ENCODE results near the gene C1orf122.
A peak's percentile ranks its signal among the peaks of the same experiment; 100 is the strongest.

Gene C1orf122

GRCh38 chr1:37802439-37802838 is 5.2 kb upstream of the C1orf122 start:
- DNase-seq = no peak

DNA sequence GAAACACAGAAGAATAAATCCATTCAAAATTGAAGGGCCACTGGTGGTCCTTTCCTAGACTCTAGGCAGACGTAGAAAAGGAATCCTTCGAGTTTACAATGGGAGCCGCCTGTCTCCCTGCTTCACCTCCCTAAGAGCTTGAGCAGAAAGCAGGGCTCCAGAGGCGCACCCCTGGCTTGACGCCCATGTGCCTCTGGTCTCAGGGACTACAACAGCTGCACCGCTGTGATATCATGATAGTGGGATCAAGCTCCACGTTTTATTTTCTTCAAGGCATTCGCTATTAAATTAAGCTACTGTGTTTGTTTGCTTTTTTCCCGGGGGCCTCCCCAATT is 403 bp upstream of the C1orf122 start:
- DNase-seq = no peak

DNA sequence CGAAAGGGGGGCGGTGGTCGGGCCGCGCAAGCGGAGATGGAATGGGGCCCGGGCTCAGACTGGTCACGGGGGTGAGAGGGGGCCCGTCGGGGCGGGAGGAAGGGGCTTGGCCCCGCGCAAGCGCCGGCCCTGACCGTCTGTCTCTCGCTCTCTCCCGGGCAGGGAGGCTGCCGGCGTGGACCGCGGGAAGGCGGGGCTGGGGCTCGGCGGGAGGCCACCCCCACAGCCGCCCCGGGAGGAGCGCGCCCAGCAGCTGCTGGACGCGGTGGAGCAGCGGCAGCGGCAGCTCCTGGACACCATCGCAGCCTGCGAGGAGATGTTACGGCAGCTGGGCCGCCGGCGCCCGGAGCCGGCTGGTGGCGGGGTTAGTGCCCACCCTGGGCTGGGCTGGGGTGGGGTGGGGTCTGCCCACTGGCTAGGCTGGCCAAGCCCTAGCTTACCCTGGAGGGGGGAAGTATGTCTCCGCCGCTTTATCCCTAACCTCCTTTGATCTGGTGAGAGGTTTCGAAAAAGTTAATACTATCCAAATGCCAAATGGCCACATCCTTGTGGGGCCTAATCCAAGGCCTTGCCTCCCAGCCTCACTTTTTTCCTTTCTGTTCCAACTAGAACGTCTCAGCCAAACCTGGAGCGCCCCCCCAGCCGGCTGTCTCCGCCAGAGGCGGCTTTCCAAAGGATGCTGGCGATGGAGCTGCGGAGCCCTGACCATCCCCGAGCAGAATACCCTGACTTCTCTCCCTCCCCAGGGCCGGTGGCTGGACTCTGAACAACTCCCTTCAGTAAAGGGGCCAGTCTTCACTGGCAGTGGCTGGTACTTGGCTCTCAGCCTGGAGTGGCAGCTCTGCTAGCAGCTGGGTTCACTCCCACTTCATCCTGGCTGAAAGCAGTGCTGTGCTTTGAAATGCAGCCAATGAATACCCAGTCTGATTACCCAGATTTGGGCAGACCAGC is 1.1 kb downstream of the C1orf122 start:
- DNase-seq = peak; percentile 19

DNA sequence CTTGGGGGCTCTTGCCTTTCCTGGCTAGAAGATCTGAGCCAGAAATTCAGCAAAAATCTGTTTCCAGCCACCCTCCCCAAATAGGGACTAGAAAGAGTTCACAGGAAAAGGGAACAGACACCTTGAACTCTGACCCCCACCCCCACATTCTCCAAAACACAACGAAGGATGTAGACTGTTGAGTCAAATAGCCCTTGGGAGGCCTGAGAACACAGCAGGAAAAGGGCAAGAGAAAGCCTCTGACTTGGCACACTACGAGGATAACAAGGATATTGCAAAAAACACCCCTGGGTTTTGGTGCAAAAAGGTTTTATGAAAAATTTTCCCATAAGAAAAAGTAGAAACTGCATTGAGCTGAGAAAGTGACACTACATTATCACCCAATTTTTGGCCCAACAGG is 2.4 kb downstream of the C1orf122 start:
- no peak for DNase-seq

DNA sequence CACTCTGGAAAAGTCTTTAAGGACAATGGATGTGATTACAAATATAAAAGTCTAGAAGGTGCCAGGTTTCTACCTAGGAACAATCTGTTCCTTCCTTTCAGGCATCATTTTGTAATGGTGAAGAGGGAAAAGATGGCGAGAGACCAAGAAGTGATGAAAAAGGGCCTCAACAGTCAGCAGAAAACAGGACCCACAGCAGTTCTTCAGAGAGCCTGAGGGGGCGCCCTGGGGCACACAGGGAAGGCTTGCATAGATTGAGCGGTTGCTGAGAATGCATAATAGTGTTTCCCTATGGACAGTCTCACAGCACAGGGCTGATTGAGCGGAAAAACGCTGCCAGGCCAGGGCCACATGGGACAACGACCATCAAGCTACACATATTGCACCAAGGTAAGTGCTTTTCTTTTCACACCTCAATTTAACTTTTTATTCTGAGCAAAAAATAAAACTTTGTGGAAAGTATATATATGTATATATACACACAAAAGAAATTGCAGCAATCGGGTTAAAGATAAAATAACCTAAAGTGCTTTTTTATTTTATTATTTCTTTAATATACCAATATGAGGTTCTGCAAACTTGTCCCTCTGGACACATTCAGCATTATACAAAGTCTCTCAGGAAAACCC is 3.6 kb downstream of the C1orf122 start:
- peak; percentile 62 for DNase-seq

DNA sequence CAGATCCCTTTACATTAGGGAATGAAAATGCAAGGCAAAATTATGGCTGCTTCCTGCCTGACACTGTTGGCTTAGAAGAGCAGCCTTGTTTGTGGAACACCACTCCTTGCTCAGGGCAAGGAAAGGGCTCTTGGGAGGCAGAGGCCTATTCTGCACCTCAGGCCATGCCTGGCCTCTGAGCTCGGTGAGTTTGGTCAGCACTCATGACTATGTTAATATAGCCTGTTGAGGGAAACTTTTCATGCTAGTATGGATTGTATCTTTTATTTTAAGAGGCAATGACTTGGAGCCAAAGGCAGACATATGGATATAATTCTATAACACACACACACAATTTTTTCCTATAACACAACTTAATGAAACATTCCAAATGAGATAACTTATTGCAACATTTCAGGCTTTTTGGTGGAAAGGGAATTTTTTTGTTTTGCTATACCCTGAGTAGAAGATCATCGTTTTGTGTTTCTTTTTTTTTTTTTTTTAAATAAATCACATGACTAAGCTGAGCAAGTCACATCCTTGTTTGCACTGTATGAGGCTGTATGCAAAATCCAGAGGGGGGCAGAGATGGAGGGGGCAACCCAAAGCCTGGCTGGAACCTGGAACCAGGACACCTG is 6.0 kb downstream of the C1orf122 start:
- DNase-seq = no peak

GRCh38 chr1:37814252-37814651 is 6.7 kb downstream of the C1orf122 start:
- DNase-seq = no peak

DNA sequence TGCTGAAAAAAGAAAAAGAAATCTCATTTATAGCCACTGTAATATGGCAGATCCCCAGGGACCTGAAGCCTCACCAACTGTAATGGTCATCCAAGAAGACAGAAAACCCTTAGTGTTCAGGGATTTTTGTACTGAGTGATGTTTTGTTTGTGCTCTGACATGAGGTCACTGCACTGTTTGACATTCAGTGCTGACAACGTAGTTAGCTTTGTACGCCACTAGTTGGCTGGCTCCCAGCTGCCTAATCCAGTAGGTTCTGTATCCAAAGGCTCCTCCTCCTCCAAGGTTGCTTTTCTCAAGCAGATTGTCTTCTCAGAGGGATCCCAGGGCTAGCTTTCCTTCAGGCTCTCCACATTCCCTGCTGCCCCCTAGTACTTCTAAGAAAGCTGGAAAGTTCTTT is 9.9 kb downstream of the C1orf122 start:
- DNase-seq = no peak

GRCh38 chr1:37821481-37821880 is 13.9 kb downstream of the C1orf122 start:
- DNase-seq = no peak

DNA sequence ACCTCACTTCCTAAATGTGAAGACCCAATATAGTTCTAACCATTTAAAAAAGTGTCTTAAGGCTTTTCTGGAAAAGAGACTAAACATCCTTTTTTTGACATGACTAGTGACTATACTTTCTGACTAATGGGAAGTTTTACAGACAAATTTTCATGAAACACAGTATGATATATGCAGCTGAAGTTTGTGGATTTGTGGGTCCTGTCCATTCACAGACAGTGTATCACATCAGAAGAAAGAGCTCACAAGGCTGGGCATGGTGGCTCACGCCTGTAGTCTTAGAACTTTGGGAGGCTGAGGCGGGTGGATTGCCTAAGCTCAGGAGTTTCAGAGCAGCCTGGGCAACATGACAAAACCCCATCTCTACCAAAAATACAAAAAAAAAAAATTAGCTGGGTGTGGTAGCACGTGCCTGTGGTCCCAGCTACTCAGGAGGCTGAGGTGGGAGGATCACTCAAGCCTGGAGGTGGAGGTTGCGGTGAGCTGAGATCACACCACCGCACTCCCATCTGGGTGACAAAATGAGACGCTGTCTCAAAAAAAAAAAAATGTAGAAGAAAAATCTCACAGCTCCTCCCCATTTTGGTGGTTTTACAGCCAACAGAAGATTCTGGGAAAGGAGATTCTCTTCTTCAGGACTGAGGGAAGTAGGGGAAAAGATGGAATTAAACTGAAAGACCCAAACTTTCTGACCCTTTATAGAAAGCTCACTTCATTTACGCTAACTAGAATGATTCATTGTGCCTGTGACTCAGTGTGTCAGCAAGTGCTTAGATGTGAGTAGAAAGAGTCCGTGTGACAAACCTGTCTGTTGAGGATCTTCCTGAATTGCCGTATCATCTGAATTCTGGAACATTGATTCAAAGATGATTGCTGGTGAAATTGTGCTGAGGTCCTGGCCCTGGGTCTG is 15.6 kb downstream of the C1orf122 start:
- DNase-seq = no peak

DNA sequence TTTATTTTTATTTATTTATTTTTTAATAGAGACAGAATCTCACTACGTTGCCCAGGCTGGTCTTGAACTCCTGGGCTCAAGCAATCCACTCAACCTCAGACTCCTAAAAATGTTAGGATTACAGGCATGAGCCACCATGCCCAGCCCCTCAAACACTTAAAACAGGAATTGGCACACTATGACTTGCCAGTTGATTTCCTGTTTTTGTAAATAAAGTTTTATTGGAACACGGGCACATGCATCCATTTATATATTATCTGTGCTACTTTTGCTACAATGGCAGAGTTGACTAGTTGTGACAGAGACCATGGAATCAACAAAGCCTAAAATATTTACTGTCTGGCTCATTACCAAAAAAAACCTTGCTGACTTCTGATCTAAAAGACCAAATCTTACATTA is 16.4 kb downstream of the C1orf122 start:
- no peak for DNase-seq

- DNase-seq = no peak
Measured at GRCh38 chr1:37825506-37825905, 17.9 kb downstream of the C1orf122 start.

DNA sequence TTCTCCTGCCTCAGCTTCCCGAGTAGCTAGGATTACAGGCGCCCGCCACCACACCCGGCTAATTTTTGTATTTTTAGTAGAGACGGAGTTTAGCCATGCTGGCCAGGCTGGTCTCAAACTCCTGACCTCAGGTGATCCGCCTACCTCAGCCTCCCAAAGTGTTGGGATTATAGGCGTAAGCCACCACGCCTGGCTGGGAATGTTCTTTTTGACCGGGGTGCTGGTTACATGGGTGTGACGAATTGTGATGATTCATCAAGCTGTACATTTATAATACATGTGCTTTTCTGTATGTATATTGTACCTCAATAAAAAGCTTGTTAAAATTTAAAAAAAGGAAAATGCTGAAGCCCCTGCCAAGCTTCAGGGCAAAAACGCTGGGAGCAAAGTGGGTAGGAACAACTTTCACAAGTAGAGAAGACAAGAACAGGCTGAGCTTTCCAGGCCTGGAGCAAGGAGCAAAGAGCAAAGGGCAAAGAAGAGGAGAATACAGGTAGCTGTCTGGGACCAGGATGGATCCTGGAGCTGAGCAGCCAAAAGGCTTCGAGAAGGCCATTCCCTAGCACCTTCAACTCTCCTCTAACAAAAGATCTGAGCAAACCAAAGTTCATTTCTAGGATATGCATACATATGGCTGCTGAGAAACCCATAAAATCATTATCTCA is 21.0 kb downstream of the C1orf122 start:
- DNase-seq = no peak

GRCh38 chr1:37831109-37831508 is 23.5 kb downstream of the C1orf122 start:
- DNase-seq = no peak

GRCh38 chr1:37831809-37832208 is 24.2 kb downstream of the C1orf122 start:
- no peak for DNase-seq

- DNase-seq = no peak
Measured at GRCh38 chr1:37836788-37837187, 29.2 kb downstream of the C1orf122 start.

DNA sequence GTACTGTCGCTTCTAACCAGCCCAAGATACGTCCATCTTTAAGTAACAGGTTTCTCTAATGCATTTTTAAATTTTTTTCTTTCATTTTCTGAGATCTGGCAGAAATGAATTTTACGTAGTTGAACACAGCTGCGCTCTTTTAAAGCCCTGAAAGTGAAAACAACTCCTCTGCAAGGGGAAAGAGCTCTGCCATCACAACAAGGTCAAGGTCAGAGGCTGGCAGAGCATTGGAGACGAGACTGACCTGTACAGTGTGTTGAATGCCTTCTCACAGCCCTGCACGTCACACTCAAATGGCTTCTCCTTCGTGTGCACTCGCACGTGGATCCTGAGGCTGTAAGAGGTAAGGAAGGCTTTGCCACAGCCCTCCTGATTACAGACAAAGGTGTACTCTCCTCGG is 32.1 kb downstream of the C1orf122 start:
- DNase-seq = no peak

DNA sequence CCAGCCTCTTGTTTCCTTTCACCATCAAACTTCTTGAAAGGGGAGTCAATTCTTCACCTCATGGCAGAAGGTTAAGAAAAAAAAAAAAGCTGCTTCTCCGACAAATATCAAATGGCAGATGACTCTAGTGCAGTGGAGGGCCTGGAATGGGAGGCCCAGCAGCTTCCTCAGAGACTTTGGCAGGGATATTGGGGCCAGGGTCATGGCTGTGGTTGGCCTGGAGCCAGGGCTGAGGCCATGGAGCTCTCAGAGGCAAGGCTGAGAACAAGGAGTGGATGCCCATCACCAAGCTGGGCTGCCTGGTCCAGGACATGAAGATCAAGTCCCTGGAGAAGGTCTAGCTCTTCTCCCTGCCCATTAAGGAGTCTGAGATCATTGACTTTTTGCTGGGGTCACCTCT is 33.1 kb downstream of the C1orf122 start:
- no peak for DNase-seq

DNA sequence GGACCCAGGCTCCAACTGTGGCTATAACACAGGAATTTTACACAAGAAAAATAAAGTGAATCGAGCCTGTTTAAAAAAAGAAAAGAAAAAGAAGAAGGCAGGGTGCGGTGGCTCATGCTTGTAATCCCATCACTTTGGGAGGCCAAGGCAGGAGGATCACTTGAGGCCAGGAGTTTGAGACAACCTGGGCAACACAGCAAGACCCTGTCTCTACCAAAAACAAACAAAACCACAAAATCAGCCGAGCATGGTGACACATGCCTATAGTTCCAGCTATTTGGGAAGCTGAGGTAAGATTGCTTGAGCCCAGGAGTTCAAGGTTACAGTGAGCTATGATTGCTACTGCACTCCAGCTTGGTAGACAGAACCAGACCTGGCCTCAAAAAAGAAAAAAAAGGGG is 34.1 kb downstream of the C1orf122 start:
- DNase-seq = no peak

DNA sequence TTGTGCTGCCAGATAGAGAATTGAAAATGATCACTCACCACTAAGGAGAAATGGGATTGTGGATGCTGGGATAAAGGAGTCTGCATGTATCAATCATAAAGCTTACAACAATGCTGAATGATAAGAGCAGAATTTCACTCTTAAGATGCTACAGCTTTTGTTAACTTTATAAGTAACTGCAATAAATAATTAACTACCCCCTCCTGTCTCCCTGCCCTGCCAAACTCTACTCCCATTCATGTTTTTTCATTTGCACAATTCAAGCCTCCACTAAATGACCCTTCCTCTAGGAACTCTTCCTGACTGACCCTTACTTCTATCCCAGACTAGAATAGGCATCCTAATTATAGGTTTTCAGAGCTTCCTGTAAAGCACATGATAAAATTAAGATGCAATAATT is 36.9 kb downstream of the C1orf122 start:
- DNase-seq = no peak

GRCh38 chr1:37845049-37845646 is 37.6 kb downstream of the C1orf122 start:
- DNase-seq = no peak

GRCh38 chr1:37845786-37846185 is 38.2 kb downstream of the C1orf122 start:
- no peak for DNase-seq
